Endothelial cell of umbilical vein (primary cell): ENCODE data around the gene NOX1.

Source experiments
- CTCF ChIP-seq, 2 donors: IDR thresholded peaks; 1 replicate in 1 of 2; 2 replicates in 1 of 2; pipeline ENCODE4 v1.5.1; 2011; ENCODE audit warnings: low read length in 2 of 2, mild to moderate bottlenecking in 2 of 2, moderate library complexity in 2 of 2, control low read depth in 1 of 2, inconsistent platforms in 1 of 2, low read depth in 1 of 2; ENCODE audit not compliant: insufficient read depth in 1 of 2; ENCODE audit errors: extremely low read depth in 1 of 2
- GATA2 ChIP-seq: IDR thresholded peaks from 2 replicates; pipeline ENCODE4 v1.7.0; 2011; ENCODE audit warnings: low read depth, mild to moderate bottlenecking, moderate library complexity, mixed read lengths, low read length; ENCODE audit not compliant: insufficient read length, insufficient read depth
- POLR2A ChIP-seq: IDR thresholded peaks from 2 replicates; pipeline ENCODE4 v1.6.1; 2012; ENCODE audit warnings: low read depth, mild to moderate bottlenecking, control low read depth, low read length
- POLR2AphosphoS5 ChIP-seq: IDR thresholded peaks from 2 replicates; pipeline ENCODE4 v1.6.1; 2012; ENCODE audit warnings: low read depth, mild to moderate bottlenecking, control low read depth, low read length, moderate library complexity; ENCODE audit not compliant: insufficient read depth

- TF ChIP-seq CTCF (IDR thresholded peaks at IDR 0.05; ENCODE audit: extremely low read depth in 1 of 2, insufficient read depth in 1 of 2, low read depth in 1 of 2, low read length in 2 of 2) (no peak), POLR2AphosphoS5 (no peak), GATA2 (no peak), POLR2A (no peak)
Observed at GRCh38 chrX:100830143-100830542, 44.0 kb downstream of the NOX1 start.
